ENCODE results near the gene RSPH1. TPM values are rescaled to one million over a fixed set of nuclear protein-coding genes. Genes with fewer than 3 reads are reported as not detected.

Gene RSPH1
- total RNA-seq, 1 experiment from 2014 or later = 0.51 TPM

DNA sequence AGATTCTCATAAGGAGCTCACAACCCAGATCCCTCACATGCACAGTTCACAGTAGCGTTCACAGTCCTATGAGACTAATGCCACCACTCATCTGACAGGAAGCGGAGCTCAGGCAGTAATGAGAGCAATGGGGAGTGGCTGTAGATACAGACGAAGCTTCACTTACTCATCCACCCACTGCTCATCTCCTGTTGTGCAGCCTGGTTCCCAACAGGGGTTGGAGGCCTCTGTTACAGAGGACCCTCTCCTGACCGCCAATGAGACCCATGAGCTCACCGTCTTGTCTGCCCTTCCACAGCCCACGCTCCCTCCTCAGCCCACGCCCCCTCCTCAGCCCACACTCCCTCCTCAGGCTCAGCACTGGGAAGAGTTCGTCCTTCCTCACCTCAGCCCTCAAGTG lies 39.6 kb downstream of the RSPH1 start:
- BruUV-seq (replicated peaks) = no TSS peak
- no peak overlapping the region for H3K27ac Mint-ChIP-seq (ENCODE audit: low read depth, unreplicated experiment)
- CTCF ChIA-PET = interaction anchor here (0.5 to 2.7 kb wide), 2 partner anchors 311 to 1053 kb away, joined by 3 to 16 read pairs; no protein-coding TSS in a partner anchor

DNA sequence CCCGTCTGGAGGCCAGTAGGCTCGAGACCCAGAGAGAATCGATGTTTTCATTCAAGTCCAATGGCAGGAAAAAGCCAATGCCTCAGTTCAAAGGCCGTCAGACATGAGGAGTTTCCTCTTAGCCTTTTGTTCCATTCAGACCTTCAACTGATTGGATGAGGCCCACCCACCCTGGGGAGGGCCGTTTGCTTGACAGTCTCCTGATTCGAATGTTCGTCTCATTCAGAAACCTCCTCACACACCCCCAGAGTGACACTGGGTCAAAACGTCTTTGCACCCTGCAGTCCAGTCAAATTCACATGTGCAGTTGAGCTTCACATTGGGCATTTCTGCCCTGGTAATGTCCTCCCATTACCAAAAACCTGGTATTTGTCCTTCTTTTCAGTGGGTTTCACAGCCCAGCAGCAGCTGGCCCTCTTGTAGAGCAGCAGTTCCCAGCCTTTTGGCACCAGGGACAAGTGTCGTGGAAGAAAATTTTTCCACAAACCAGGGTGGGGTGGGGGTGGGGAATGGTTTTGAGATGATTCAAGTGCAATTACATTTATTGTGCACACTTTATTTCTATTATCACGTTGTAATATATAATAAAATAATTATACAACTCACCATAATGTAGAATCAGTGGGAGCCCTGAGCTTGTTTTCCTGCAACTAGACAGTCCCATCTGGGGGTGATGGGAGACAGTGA lies 40.1 kb downstream of the RSPH1 start:
- intact Hi-C loops (cut with micrococcal nuclease) = no loop called here

More for the DNA sequence above, 39.6 kb downstream of the RSPH1 start:
- TF ChIP-seq, protein P1, sequence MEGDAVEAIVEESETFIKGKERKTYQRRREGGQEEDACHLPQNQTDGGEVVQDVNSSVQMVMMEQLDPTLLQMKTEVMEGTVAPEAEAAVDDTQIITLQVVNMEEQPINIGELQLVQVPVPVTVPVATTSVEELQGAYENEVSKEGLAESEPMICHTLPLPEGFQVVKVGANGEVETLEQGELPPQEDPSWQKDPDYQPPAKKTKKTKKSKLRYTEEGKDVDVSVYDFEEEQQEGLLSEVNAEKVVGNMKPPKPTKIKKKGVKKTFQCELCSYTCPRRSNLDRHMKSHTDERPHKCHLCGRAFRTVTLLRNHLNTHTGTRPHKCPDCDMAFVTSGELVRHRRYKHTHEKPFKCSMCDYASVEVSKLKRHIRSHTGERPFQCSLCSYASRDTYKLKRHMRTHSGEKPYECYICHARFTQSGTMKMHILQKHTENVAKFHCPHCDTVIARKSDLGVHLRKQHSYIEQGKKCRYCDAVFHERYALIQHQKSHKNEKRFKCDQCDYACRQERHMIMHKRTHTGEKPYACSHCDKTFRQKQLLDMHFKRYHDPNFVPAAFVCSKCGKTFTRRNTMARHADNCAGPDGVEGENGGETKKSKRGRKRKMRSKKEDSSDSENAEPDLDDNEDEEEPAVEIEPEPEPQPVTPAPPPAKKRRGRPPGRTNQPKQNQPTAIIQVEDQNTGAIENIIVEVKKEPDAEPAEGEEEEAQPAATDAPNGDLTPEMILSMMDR (IDR thresholded peaks at IDR 0.05; ENCODE audit: unreplicated experiment) = no peak
- no peaks in the 10 kb centered on the region for H3K27me3 Mint-ChIP-seq (ENCODE audit: insufficient read depth, unreplicated experiment)
- H3K4me3 Mint-ChIP-seq (ENCODE audit: unreplicated experiment) = no peak overlapping the region
- H3K36me3 Mint-ChIP-seq (ENCODE audit: insufficient read depth, unreplicated experiment) = no peaks in the 10 kb centered on the region
- no peak for DNase-seq (ENCODE audit: unreplicated experiment)
- POLR2A ChIA-PET = interaction anchor here (1.2 kb wide), 1 partner anchor 114 kb away, joined by 4 read pairs; no protein-coding TSS in a partner anchor
- no peaks in the 10 kb centered on the region for H3K9me3 Mint-ChIP-seq (ENCODE audit: unreplicated experiment)
- no peaks in the 10 kb centered on the region for H3K4me1 Mint-ChIP-seq (ENCODE audit: insufficient read depth, unreplicated experiment)
- intact Hi-C loops (cut with micrococcal nuclease) = no loop called here

DNA sequence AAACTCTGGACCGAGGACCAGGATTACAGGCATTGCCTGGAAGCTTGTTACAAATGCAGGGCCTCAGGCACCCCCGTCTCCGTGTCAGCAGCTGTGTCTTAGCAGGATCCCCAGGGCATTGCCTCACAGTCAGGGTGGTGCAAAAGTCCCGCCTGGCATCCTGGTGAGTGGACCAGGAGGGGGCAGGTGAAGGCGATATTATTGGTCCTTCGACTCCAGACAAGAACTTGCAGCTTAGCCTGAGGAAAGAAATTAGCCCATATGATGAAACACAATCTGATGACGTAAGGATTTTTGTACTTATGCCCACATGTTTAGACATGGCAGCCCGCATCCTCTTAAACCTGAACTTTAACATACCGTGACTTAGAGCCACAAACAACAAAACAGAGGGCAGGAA lies 40.8 kb downstream of the RSPH1 start:
- no peaks in the 10 kb centered on the region for H3K9me3 Mint-ChIP-seq (ENCODE audit: unreplicated experiment)
- no peaks in the 10 kb centered on the region for H3K4me1 Mint-ChIP-seq (ENCODE audit: insufficient read depth, unreplicated experiment)
- ChIA-PET CTCF (interaction anchor here (0.6 to 2.7 kb wide), 3 partner anchors 8 to 310 kb away, joined by 3 to 16 read pairs (median 3); no protein-coding TSS in a partner anchor), POLR2A (interaction anchor here (0.6 to 1.2 kb wide), 3 partner anchors 8 to 426 kb away, joined by 3 to 4 read pairs (median 3); no protein-coding TSS in a partner anchor)
- peak; percentile 38 for DNase-seq (ENCODE audit: unreplicated experiment)
- no TSS peak for BruUV-seq (replicated peaks)
- intact Hi-C loops (cut with micrococcal nuclease) = no loop called here
- no peaks in the 10 kb centered on the region for H3K27me3 Mint-ChIP-seq (ENCODE audit: insufficient read depth, unreplicated experiment)
- H3K4me3 Mint-ChIP-seq (ENCODE audit: unreplicated experiment) = no peak overlapping the region
- peaks cover 2% of the 10 kb centered on the region for H3K36me3 Mint-ChIP-seq (ENCODE audit: insufficient read depth, unreplicated experiment)
- H3K27ac Mint-ChIP-seq (ENCODE audit: low read depth, unreplicated experiment) = no peak overlapping the region
- TF ChIP-seq, protein P1 (IDR thresholded peaks at IDR 0.05; ENCODE audit: unreplicated experiment) = no peak

More for the DNA sequence above, 40.1 kb downstream of the RSPH1 start:
- ChIA-PET POLR2A (interaction anchor here (1.2 kb wide), 1 partner anchor 113 kb away, joined by 4 read pairs; no protein-coding TSS in a partner anchor), CTCF (interaction anchor here (0.5 to 2.7 kb wide), 2 partner anchors 311 to 1053 kb away, joined by 3 to 16 read pairs; no protein-coding TSS in a partner anchor)
- Mint-ChIP-seq H3K4me1 (ENCODE audit: insufficient read depth, unreplicated experiment) (no peaks in the 10 kb centered on the region), H3K27ac (ENCODE audit: low read depth, unreplicated experiment) (no peak overlapping the region), H3K36me3 (ENCODE audit: insufficient read depth, unreplicated experiment) (no peaks in the 10 kb centered on the region), H3K9me3 (ENCODE audit: unreplicated experiment) (no peaks in the 10 kb centered on the region), H3K4me3 (ENCODE audit: unreplicated experiment) (no peak overlapping the region), H3K27me3 (ENCODE audit: insufficient read depth, unreplicated experiment) (no peaks in the 10 kb centered on the region)
- no peak for DNase-seq (ENCODE audit: unreplicated experiment)
- TF ChIP-seq, protein P1 (IDR thresholded peaks at IDR 0.05; ENCODE audit: unreplicated experiment) = no peak
- no TSS peak for BruUV-seq (replicated peaks)

DNA sequence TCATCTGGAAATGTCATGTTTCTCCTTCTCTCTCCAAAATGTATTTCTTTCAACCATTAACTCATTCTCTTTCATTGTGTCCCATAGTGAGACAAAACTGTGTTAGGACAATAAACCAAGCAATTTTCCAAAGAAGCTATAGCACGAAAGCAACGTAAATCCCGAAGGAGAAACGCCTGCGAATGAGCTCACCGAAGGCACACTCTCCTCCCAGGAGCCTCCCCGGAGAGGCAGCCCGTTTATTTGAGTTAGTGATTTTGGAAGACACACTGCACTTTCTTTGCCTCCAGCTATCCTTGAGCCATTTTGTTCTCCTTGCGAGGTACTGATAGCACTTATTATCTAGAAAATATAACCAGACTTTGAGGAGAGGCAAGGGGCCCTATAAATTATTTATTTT lies 41.2 kb downstream of the RSPH1 start:
- no TSS peak for BruUV-seq (replicated peaks)
- CTCF ChIA-PET = interaction anchor here (0.6 to 2.7 kb wide), 3 partner anchors 9 to 310 kb away, joined by 3 to 16 read pairs (median 3); no protein-coding TSS in a partner anchor
- POLR2A ChIA-PET = interaction anchor here (0.6 to 1.1 kb wide), 2 partner anchors 9 to 425 kb away, joined by 3 read pairs; no protein-coding TSS in a partner anchor

More for the DNA sequence above, 41.2 kb downstream of the RSPH1 start:
- TF ChIP-seq, protein P1 (IDR thresholded peaks at IDR 0.05; ENCODE audit: unreplicated experiment) = no peak
- H3K27ac Mint-ChIP-seq (ENCODE audit: low read depth, unreplicated experiment) = no peak overlapping the region
- no peak overlapping the region for H3K4me3 Mint-ChIP-seq (ENCODE audit: unreplicated experiment)
- no peaks in the 10 kb centered on the region for H3K4me1 Mint-ChIP-seq (ENCODE audit: insufficient read depth, unreplicated experiment)
- H3K9me3 Mint-ChIP-seq (ENCODE audit: unreplicated experiment) = no peaks in the 10 kb centered on the region
- no peaks in the 10 kb centered on the region for H3K27me3 Mint-ChIP-seq (ENCODE audit: insufficient read depth, unreplicated experiment)
- DNase-seq (ENCODE audit: unreplicated experiment) = no peak
- intact Hi-C loops (cut with micrococcal nuclease) = loop anchor here (5.0 kb wide), 1 partner anchor 287 kb away; no protein-coding TSS in a partner anchor
- H3K36me3 Mint-ChIP-seq (ENCODE audit: insufficient read depth, unreplicated experiment) = peaks cover 6% of the 10 kb centered on the region
